Spleen (tissue), 11 donors: ENCODE data around the gene ATP6V1E1. TPM values are rescaled to one million over a fixed set of nuclear protein-coding genes. Genes with fewer than 3 reads are reported as not detected.
"Not testable (repeated sequence)": the region's sequence is repeated elsewhere in the genome, so short reads cannot be mapped to it uniquely, and the experiment has no call there.

Source experiments
- DNase-seq: peaks from one replicate; pipeline ENCODE4 v3.0.0-alpha.2; 2020
- H3K27ac ChIP-seq, 8 donors: fragments of 200-600 bp; sonication (generic) in 7 of 8; 1 replicate in 4 of 8; 2 replicates in 4 of 8; pipeline versions ENCODE4 v1.5.0 to v1.8.0; 2016 to 2021; ENCODE audit warnings: inconsistent platforms in 4 of 8, mild to moderate bottlenecking in 4 of 8, moderate library complexity in 1 of 8
- H3K27me3 ChIP-seq, 7 donors: fragments of 200-600 bp; sonication (generic) in 6 of 7; replicated peaks in 1 of 7; 1 replicate in 4 of 7; 2 replicates in 3 of 7; pipeline versions ENCODE4 v1.5.0 to v1.8.0; 2016 to 2021; ENCODE audit warnings: inconsistent platforms in 3 of 7, mild to moderate bottlenecking in 1 of 7
- H3K36me3 ChIP-seq, 6 donors: fragments of 200-600 bp; sonication (generic) in 5 of 6; 1 replicate in 4 of 6; 2 replicates in 2 of 6; pipeline versions ENCODE4 v1.5.0 to v1.8.0; 2016 to 2021; ENCODE audit warnings: inconsistent platforms in 2 of 6
- H3K4me1 ChIP-seq, 6 donors: fragments of 200-600 bp; sonication (generic) in 5 of 6; 1 replicate in 3 of 6; 2 replicates in 3 of 6; pipeline versions ENCODE4 v1.5.0 to v1.8.0; 2016 to 2021; ENCODE audit warnings: inconsistent platforms in 3 of 6
- H3K4me3 ChIP-seq, 8 donors: fragments of 200-600 bp; sonication (generic) in 7 of 8; 1 replicate in 4 of 8; 2 replicates in 4 of 8; pipeline versions ENCODE4 v1.5.0 to v1.8.0; 2016 to 2021; ENCODE audit warnings: inconsistent platforms in 4 of 8, mild to moderate bottlenecking in 4 of 8, moderate library complexity in 2 of 8
- H3K9me3 ChIP-seq, 8 donors: fragments of 200-600 bp; sonication (generic) in 7 of 8; 1 replicate in 4 of 8; 2 replicates in 4 of 8; pipeline versions ENCODE4 v1.5.0 to v1.8.0; 2016 to 2021; ENCODE audit warnings: inconsistent platforms in 4 of 8
- POLR2A ChIP-seq, 3 donors: fragments of 450-650 bp; IDR thresholded peaks; one replicate each; pipeline ENCODE4 v1.5.1; 2017; ENCODE audit warnings: antibody characterized with exemption in 3 of 3, mild to moderate bottlenecking in 1 of 3
- POLR2AphosphoS5 ChIP-seq, 3 donors: sonication (generic); formaldehyde crosslinking; IDR thresholded peaks; one replicate each; pipeline ENCODE4 v1.5.1; 2017; ENCODE audit warnings: antibody characterized with exemption in 3 of 3
- WGBS, 5 donors: extraction: QIAGEN DNeasy Blood & Tissue Kit in 3 of 5; methylation state at CpG; one replicate each; pipeline versions ENCODE4 v1.1.5 to v1.1.7; 2013 to 2018; 5-methylcytosine and 5-hydroxymethylcytosine counted together
- intact Hi-C: fragments of 100-400 bp; cut with DNase I; formaldehyde crosslinking; loops from one replicate; pipeline ENCODE4 v1.15.0; 2023; ENCODE audit warnings: low total_unique reads
- polyA plus RNA-seq, 3 donors: library from polyadenylated mRNA; stranded (reverse); fragments of 200-250 nt; gene quantifications; one replicate each; pipeline ENCODE4 v1.2.1, GENCODE V29; 2013
- total RNA-seq, 7 donors: library from RNA; depleted of rRNA in 3 of 7; stranded (reverse); fragments of >200 nt in 3 of 7; fragmentation: NEBNext Ultra II Directional in 4 of 7; extraction: Animal tissue kit (Norgen Biotek cat#: 25700) in 4 of 7; gene quantifications; one replicate each; pipeline versions ENCODE4 v1.1.0 to v1.2.1, GENCODE V29; 2016 to 2021
- TF ChIP-seq, protein P1 (sequence below), 11 experiments: fragments of 200-600 bp in 7 of 11; fragments of 450-650 bp in 4 of 11; sonication (generic) in 4 of 11; IDR thresholded peaks in 8 of 11; conservative IDR thresholded peaks in 3 of 11; 1 replicate in 7 of 11; 2 replicates in 4 of 11; pipeline versions ENCODE4 v1.4.0 to v1.8.0; 2016 to 2021; ENCODE audit warnings: antibody characterized with exemption in 11 of 11, inconsistent platforms in 4 of 11, mild to moderate bottlenecking in 1 of 11
- donor health status: healthy with polysubstance abuse.
- donor health status: DM: no; HTN: no; CAD: no; lungs with moderate emphysema.
- donor health status: DM: no; HTN: no; CAD: no.
- donor health status: Bipolar disorder and iron deficiency.
- donor health status: healthy.
- donor health status: DM: no; HTN: no; CAD: no.
- donor health status: DM: yes; HTN: yes; CAD: no.

Gene ATP6V1E1
- total and polyA plus RNA-seq, 10 donors: 66.1 to 127 (median 111) TPM

DNA sequence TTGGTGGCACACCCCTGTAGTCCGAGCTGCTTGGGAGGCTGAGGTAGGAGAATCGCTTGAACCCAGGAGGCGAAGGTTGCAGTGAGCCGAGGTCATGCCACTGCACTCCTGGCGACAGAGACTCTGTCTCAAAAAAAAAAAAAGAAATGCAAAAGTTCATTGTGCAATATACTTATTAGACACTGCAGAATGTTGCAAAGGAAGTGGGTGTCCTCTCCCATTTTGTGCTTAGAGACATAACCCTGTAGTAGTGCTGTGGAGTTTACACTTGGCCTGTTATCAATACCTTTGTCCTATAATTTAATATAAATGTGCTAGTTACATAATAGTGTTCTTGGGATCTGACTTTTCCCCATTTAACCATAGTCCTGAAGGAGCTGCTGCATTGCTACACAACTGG lies 19.4 kb upstream of the ATP6V1E1 start:
- Histone ChIP-seq H3K36me3 (peaks cover 0 to 15% (median 0%) of the 10 kb centered on the region in 6 donors), H3K9me3 (no peaks in the 10 kb centered on the region), H3K4me1 (peaks cover 0 to 26% (median 9%) of the 10 kb centered on the region in 6 donors), H3K27ac (peak overlapping the region in 3 of 8 donors; percentile 16 to 58 (median 52)), H3K27me3 (no peaks in the 10 kb centered on the region), H3K4me3 (no peak overlapping the region)
- 61 to 96% (median 79%) methylated on average over 5 of the region's 5 CpGs for WGBS, 5 donors
- DNase-seq: no peak
- TF ChIP-seq POLR2AphosphoS5 (IDR thresholded peaks at IDR 0.05): no peak
- TF ChIP-seq, protein P1, sequence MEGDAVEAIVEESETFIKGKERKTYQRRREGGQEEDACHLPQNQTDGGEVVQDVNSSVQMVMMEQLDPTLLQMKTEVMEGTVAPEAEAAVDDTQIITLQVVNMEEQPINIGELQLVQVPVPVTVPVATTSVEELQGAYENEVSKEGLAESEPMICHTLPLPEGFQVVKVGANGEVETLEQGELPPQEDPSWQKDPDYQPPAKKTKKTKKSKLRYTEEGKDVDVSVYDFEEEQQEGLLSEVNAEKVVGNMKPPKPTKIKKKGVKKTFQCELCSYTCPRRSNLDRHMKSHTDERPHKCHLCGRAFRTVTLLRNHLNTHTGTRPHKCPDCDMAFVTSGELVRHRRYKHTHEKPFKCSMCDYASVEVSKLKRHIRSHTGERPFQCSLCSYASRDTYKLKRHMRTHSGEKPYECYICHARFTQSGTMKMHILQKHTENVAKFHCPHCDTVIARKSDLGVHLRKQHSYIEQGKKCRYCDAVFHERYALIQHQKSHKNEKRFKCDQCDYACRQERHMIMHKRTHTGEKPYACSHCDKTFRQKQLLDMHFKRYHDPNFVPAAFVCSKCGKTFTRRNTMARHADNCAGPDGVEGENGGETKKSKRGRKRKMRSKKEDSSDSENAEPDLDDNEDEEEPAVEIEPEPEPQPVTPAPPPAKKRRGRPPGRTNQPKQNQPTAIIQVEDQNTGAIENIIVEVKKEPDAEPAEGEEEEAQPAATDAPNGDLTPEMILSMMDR (IDR thresholded peaks at IDR 0.05 in 8 of 11, conservative IDR thresholded peaks at IDR 0.05 in 3 of 11): no peak
- no peak for TF ChIP-seq POLR2A (IDR thresholded peaks at IDR 0.05)
- intact Hi-C loops: no loop called here

DNA sequence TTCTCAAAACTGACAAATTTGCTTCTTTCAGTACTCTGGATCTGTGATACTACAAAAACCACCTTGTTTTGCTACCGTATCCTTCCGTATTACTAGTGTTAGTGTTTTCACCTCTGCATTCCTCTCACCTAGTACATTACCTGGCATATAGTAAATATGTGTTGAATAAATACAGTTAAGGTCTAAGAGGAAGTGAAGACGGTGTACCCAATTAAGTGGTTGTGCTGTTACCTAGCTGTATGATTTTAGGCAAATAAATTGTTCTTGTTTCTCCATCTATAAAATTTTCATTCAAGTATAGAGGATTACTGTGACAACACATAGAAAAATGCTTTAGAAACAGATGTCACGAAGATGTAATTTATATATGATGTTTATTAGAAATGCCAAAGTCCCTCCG lies 18.9 kb upstream of the ATP6V1E1 start:
- Histone ChIP-seq H3K36me3 (peaks cover 0 to 15% (median 0%) of the 10 kb centered on the region in 6 donors), H3K27ac (peak overlapping the region in 3 of 8 donors; percentile 16 to 58 (median 52)), H3K27me3 (no peaks in the 10 kb centered on the region), H3K4me1 (peaks cover 0 to 31% (median 10%) of the 10 kb centered on the region in 6 donors), H3K9me3 (no peaks in the 10 kb centered on the region), H3K4me3 (no peak overlapping the region)
- TF ChIP-seq, protein P1 (IDR thresholded peaks at IDR 0.05 in 8 of 11, conservative IDR thresholded peaks at IDR 0.05 in 3 of 11): no peak
- TF ChIP-seq POLR2AphosphoS5 (IDR thresholded peaks at IDR 0.05): no peak
- intact Hi-C loops: no loop called here
- no peak for DNase-seq
- 87 to 91% (median 88%) methylated on average over 5 of the region's 5 CpGs for WGBS, 5 donors

DNA sequence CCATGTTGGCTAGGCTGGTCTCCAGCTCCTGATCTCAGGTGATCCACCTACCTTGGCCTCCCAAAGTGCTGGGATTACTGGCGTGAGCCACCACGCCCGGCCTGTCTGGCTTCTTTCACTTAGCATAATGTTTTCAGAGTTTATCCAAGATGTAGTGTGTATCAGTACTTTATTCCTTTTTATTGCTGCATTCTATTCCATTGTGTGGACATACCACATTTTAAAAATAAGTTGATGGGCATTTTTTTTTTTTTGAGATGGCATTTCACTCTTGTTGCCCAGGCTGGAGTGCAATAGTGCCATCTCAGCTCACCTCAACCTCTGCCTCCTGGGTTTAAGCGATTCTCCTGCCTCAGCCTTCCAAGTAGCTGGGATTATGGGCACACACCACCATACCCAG lies 13.8 kb upstream of the ATP6V1E1 start:
- H3K27me3 ChIP-seq, intact Hi-C loops, H3K4me3 ChIP-seq, H3K9me3 ChIP-seq, DNase-seq: not testable (repeated sequence)
- Histone ChIP-seq H3K4me1 (peaks cover 9 to 56% (median 30%) of the 10 kb centered on the region in 6 donors), H3K27ac (peak overlapping the region in 1 of 8 donors; percentile 5), H3K36me3 (peaks cover 0 to 24% (median 0%) of the 10 kb centered on the region in 6 donors)
- 86 to 98% (median 90%) methylated on average over 4 of the region's 4 CpGs for WGBS, 5 donors

DNA sequence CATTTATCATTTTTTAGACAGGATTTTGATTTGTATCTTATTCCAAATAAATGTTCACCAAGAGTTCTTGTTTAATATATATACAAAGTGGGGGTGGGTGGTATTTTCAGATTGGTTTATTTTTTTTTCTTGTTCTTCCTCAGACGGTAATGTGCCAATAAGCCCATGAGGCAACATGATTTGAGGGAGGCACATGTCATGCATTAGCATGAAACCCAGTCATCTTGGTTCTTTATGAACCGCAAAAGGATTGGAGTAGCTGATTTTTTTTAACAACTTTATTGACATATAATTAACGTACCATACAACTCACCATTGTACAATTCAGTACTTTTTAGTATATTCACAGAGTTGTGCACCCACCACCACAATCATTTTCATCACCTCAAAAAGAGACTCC lies 12.7 kb upstream of the ATP6V1E1 start:
- Histone ChIP-seq H3K27ac (no peak overlapping the region), H3K36me3 (peaks cover 0 to 24% (median 0%) of the 10 kb centered on the region in 6 donors), H3K27me3 (no peaks in the 10 kb centered on the region), H3K9me3 (no peaks in the 10 kb centered on the region), H3K4me3 (no peak overlapping the region), H3K4me1 (peaks cover 9 to 54% (median 31%) of the 10 kb centered on the region in 6 donors)
- WGBS, 5 donors: 43 to 68% (median 57%) methylated on average over 3 of the region's 3 CpGs
- TF ChIP-seq POLR2A (IDR thresholded peaks at IDR 0.05) (no peak), POLR2AphosphoS5 (IDR thresholded peaks at IDR 0.05) (no peak)
- TF ChIP-seq, protein P1 (IDR thresholded peaks at IDR 0.05 in 8 of 11, conservative IDR thresholded peaks at IDR 0.05 in 3 of 11): no peak
- no peak for DNase-seq
- intact Hi-C loops: no loop called here
